Activated T-helper 17 cell treated with anti-CD3 and anti-CD28 coated beads, Interleukin-2, amount 50 U/mL, for 72 hours (primary cell): ENCODE data around the gene ELF1. TPM values are rescaled to one million over a fixed set of nuclear protein-coding genes. Genes with fewer than 3 reads are reported as not detected.
"Not testable (repeated sequence)": the region's sequence is repeated elsewhere in the genome, so short reads cannot be mapped to it uniquely, and the experiment has no call there.

ENCODE experiments used
- ATAC-seq: fragments of 150-1000 bp; cut with Tn5 transposase; replicated peaks from 2 replicates; pipeline ENCODE4 v1.10.0; 2021; ENCODE audit warnings: mild to moderate bottlenecking, moderate library complexity
- H3K27ac Mint-ChIP-seq: one replicate; pipeline ENCODE4 v1.8.0; 2022; ENCODE audit warnings: mixed read lengths
- H3K27me3 Mint-ChIP-seq: one replicate; pipeline ENCODE4 v1.8.0; 2022; ENCODE audit warnings: mixed read lengths
- H3K36me3 Mint-ChIP-seq: one replicate; pipeline ENCODE4 v1.8.0; 2022; ENCODE audit warnings: low read depth, mild to moderate bottlenecking, mixed read lengths
- H3K4me1 Mint-ChIP-seq: one replicate; pipeline ENCODE4 v1.8.0; 2022; ENCODE audit warnings: mixed read lengths
- H3K4me3 Mint-ChIP-seq: one replicate; pipeline ENCODE4 v1.8.0; 2022; ENCODE audit warnings: mild to moderate bottlenecking, mixed read lengths
- H3K9me3 Mint-ChIP-seq: one replicate; pipeline ENCODE4 v1.8.0; 2022; ENCODE audit warnings: mixed read lengths
- total RNA-seq, 2 donors: library from RNA; stranded (reverse); gene quantifications; one replicate each; pipeline ENCODE4 v1.2.3, GENCODE V29; 2022

ELF1 gene
- total RNA-seq, 2 donors from 2014 or later = 76.0 to 80.1 TPM

DNA sequence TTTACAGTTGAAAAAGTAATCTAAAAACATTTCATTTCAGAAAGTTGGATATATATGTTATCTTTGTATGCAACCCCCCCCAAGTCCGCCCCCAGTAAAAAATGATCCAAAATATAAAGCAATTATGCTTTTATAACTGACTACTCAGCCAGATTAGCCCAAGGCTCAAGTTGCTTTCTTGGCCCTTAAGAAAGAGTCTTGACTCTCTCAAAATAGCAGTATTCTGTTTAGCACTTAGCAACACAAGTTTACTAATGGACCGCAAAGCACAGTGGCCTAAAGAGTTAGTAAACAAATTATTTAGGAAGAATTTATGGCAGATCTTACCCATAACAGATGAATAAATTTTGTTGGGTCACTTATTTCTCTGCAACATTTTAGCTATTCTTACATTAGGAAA, 86.9 kb downstream of the ELF1 start:
- H3K36me3 Mint-ChIP-seq = peaks cover 88% of the 10 kb centered on the region
- ATAC-seq = no peak
- peaks cover 10% of the 10 kb centered on the region for H3K4me1 Mint-ChIP-seq
- no peaks in the 10 kb centered on the region for H3K27me3 Mint-ChIP-seq
- H3K9me3 Mint-ChIP-seq = no peaks in the 10 kb centered on the region
- no peak overlapping the region for H3K4me3 Mint-ChIP-seq
- no peak overlapping the region for H3K27ac Mint-ChIP-seq

DNA sequence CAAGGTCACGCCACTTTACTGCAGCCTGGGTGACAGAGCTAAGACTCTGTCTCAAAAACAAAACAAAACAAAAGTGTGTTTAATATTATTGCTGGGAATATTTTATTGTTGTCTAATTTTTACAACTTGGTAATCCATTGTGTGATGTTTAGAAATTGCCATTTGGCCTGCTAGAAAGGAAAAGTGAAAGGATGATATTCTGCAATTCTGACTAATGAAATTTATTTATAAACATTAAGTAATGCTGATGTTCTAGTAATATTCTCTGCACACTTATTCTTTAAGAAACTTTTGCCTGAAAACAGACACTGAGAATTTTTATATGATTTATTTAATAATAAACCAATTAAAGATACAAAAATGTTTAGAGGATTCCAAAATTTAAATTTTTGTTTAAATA, 87.4 kb downstream of the ELF1 start:
- H3K27ac Mint-ChIP-seq = no peak overlapping the region
- no peaks in the 10 kb centered on the region for H3K9me3 Mint-ChIP-seq
- H3K4me1 Mint-ChIP-seq = peaks cover 10% of the 10 kb centered on the region
- no peak for ATAC-seq
- H3K4me3 Mint-ChIP-seq = no peak overlapping the region
- peaks cover 84% of the 10 kb centered on the region for H3K36me3 Mint-ChIP-seq
- H3K27me3 Mint-ChIP-seq = no peaks in the 10 kb centered on the region

DNA sequence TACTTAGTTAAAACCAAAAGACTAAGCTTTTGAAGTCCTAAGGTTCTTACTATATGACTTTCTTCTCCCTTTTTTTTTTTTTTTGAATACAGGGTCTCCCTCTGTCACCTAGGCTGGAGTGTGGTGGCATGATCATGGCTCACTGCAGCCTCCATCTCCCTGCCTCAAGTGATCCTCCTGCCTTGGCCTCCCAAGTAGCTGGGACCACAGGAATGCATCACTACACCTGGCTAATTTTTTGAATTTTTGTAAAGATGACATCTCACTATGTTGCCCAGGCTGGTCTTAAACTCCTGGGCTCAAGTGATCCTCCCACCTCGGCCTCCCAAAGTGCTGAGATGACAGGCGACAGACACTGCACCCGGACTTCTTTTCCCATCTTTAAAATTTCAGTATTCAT, 89.2 kb downstream of the ELF1 start:
- not testable (repeated sequence) for H3K4me3 Mint-ChIP-seq, H3K9me3 Mint-ChIP-seq, ATAC-seq, H3K27me3 Mint-ChIP-seq, H3K27ac Mint-ChIP-seq, H3K4me1 Mint-ChIP-seq
- peaks cover 67% of the 10 kb centered on the region for H3K36me3 Mint-ChIP-seq

DNA sequence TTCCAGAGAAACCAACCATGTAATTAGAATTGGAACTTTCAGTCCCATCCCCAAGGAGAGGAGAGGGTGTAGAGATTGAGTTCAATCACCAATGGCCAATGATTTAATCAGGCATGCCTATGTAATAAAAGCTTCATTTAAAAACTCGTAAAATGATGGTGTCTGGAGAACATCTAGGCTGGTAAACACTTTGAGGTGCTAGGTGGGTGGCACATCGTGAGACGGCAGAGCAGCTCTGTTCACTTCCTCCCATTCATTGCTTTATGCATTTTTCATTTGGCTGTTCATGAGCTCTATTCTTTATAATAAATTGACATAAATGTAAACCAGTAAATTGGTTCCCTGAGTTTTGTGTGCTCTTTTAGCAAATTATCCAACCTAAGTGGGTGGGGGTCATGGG, 90.1 kb downstream of the ELF1 start:
- Mint-ChIP-seq H3K27me3 (no peaks in the 10 kb centered on the region), H3K9me3 (no peaks in the 10 kb centered on the region), H3K4me1 (peaks cover 7% of the 10 kb centered on the region), H3K27ac (peak overlapping the region; percentile 58), H3K4me3 (no peak overlapping the region), H3K36me3 (peaks cover 58% of the 10 kb centered on the region)
- ATAC-seq = no peak

DNA sequence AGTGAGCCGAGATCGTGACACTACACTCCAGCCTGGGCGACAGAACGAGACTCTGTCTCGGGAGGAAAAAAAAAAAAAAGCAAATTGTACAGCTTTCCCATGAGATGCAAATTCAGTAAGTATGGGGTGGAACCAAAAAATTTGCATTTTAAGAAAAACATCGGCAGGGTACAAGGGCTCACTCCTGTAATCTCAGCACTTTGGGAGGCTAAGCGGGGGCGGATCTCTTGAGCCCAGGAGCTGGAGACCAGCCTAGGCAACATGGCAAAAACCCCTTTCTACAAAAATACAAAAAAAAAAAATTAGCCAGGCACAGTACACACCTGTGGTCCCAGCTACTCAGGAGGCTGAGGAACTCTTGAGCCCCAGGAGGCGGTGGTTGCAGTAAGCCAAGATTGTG, 91.2 kb downstream of the ELF1 start:
- H3K4me1 Mint-ChIP-seq = no peaks in the 10 kb centered on the region
- no peak overlapping the region for H3K27ac Mint-ChIP-seq
- H3K4me3 Mint-ChIP-seq = no peak overlapping the region
- H3K36me3 Mint-ChIP-seq = peaks cover 47% of the 10 kb centered on the region
- H3K27me3 Mint-ChIP-seq = no peaks in the 10 kb centered on the region
- H3K9me3 Mint-ChIP-seq = no peaks in the 10 kb centered on the region
- no peak for ATAC-seq

DNA sequence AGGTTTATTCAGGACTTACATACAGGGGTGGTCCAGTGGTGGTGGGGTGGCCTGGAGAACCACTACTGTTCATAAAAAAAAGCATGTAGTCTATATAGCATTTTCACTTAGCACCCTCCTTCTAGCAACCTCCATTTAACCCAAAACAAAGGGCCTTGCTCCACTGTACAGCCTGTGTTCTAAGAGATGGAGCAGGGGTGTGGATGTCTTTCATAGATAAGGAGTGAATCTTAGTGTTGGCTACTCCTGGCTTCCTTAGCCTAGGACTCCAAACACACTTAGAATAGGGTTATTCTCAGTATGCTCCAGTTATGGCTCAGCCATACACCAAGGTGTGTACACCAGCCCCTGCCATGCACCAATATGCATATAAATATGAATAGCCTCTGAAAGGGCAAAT, 95.2 kb downstream of the ELF1 start:
- H3K27me3 Mint-ChIP-seq = no peaks in the 10 kb centered on the region
- no peak overlapping the region for H3K4me3 Mint-ChIP-seq
- H3K4me1 Mint-ChIP-seq = peaks cover 13% of the 10 kb centered on the region

DNA sequence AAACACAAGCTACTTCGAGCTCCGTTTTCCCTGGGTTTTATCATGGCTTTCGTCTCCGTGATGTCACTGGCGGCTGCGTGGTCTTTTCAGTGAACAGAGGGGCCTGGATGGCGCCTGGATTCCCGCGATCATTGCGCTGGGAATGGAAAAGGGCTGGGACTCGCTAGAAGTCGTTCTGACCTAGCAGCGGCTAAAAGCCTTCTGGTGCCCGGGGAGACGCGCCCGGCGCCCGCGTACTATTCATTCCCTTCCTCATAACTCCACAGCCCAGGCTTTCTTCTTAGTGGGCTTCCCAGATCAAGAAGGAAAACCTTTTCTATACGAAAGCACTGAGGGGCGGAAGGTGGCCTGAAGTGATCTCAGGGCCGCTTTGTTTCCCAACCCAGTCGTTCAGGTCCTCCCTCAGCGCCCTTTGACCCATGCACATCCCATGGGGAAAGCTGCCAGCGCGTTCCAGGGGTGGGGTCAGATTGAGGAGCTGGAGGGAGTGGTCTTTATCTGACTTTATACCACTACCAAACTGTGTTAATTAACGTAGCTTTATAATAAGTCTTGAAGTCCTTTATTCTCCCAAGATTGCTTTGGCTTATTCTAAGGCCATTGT, 96.6 kb downstream of the ELF1 start:
- Mint-ChIP-seq H3K36me3 (no peaks in the 10 kb centered on the region), H3K27me3 (no peaks in the 10 kb centered on the region), H3K9me3 (no peaks in the 10 kb centered on the region), H3K4me1 (peaks cover 13% of the 10 kb centered on the region), H3K4me3 (peak overlapping the region; percentile 99), H3K27ac (peak overlapping the region; percentile 99)
- ATAC-seq = no peak

More for the DNA sequence above, 95.2 kb downstream of the ELF1 start:
- Mint-ChIP-seq H3K27ac (no peak overlapping the region), H3K9me3 (no peaks in the 10 kb centered on the region), H3K36me3 (peaks cover 6% of the 10 kb centered on the region)
- no peak for ATAC-seq

DNA sequence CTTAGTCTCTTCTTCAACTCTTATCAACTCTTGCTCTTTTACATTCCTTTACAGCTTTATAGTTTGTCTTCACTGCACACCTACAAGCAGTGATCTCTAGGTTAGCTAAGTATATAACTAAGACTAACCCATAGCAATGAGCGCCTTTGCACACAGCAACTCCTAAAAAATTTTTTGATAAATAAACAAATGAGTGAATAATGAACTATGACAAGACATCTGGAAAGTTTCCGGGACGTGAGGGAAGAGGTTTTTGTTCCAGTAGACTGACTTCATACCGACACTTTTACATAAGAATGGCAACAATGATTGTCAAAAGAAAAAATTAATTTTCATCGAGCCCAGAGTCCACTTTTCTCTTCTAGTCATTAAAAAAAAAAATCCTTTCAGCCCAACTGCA, 98.3 kb downstream of the ELF1 start:
- ATAC-seq = no peak
- Mint-ChIP-seq H3K4me3 (peak overlapping the region; percentile 99), H3K27me3 (no peaks in the 10 kb centered on the region)

DNA sequence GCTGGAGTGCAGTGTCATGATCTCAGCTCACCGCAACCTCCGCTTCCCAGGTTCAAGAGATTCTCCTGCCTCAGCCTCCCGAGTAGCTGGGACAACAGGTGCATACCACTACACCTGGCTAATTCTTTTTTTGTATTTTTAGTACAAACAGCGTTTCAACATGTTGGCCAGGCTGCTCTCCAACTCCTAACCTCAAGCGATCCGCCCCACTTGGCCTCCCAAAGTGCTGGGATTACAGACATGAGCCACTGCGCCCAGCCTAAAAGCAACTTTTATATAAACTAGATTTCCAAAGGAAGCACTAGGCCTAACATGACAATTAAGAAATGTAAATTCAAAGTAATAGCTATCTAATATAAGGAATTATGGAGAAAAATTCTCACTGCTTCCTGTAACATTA, 99.2 kb downstream of the ELF1 start:
- Mint-ChIP-seq H3K4me3 (peak overlapping the region; percentile 99), H3K4me1 (peaks cover 27% of the 10 kb centered on the region)
- H3K36me3 Mint-ChIP-seq, H3K27me3 Mint-ChIP-seq, H3K27ac Mint-ChIP-seq, ATAC-seq, H3K9me3 Mint-ChIP-seq: not testable (repeated sequence)

More for the DNA sequence above, 98.3 kb downstream of the ELF1 start:
- peak overlapping the region; percentile 99 for H3K27ac Mint-ChIP-seq
- peaks cover 23% of the 10 kb centered on the region for H3K4me1 Mint-ChIP-seq
- no peaks in the 10 kb centered on the region for H3K36me3 Mint-ChIP-seq
- no peaks in the 10 kb centered on the region for H3K9me3 Mint-ChIP-seq

DNA sequence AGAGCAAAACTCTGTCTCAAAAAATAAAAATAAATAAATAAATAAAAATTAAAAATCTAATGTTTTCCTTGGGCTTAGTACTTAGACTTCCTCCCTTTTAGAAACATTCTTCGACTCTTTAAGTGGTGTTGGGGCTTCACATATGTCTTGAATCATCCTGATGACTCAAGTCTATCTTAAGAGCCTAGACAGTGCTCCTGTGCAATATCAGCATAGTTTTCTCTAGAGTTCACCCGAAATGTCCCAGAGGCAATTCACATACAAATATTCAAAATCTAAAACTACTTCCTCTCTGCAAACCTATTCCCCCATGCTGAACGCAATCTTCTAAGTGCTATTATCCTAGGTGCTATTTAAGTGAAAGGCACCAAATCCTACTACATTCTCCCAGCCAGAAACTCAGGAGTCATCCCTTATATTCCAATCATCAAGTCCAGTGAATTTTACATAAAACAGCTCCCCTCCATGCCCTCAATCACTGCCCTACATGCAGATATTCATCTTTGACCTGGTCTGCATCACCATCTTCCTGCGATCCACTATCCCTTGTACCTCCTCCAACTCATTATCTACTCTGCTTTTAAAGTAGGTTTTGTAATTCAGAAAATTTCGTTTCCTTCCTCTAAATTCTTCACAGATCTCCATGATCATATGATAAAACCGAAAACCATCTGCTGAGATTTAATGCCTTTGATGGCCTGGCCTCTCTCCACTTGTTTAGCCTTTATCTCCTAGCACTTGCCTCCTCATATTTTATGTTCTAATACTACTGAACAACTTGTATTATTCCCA, 102.7 kb downstream of the ELF1 start:
- Mint-ChIP-seq H3K4me1 (peaks cover 27% of the 10 kb centered on the region), H3K27me3 (no peaks in the 10 kb centered on the region), H3K9me3 (no peaks in the 10 kb centered on the region), H3K36me3 (no peaks in the 10 kb centered on the region), H3K4me3 (peak overlapping the region; percentile 1), H3K27ac (no peak overlapping the region)
- ATAC-seq = peak; percentile 63

DNA sequence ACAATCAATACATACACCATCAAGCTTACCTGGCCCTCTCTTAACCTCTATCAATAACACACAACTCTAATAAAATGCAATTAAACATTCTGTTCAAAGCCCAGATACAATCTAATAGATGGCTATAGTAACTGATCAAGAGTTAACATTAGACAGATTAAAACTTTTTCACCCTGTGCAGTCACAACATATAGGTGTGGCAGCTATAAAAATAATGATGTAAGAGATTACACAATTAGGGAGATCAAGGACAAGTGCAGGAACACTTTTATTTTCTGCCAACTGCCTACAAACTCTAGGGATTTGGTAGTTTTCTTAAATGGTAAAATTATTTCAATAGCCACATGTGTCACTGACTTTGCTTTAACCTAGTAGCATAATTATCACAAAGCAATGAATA, 104.3 kb downstream of the ELF1 start:
- H3K9me3 Mint-ChIP-seq, H3K4me3 Mint-ChIP-seq, H3K27ac Mint-ChIP-seq, H3K36me3 Mint-ChIP-seq, ATAC-seq, H3K27me3 Mint-ChIP-seq: not testable (repeated sequence)
- H3K4me1 Mint-ChIP-seq = peaks cover 23% of the 10 kb centered on the region

DNA sequence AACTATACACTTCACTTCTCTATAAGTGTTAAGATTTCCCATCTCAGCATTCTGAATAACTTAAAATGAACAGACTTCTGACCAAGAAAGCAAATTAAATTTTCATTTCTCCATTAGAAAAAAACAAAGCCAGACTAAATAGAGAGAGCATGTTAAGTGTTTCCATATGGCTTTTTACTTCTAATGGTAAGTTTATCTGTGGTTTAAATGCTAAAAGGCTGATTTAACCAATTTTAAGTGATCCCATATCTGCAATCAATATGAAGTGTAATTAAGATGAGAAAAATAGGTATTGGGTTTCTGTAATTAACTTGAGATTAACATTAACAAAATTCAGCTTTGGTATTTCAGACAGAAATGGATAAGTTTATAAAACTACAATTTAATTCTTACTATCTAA, 107.8 kb downstream of the ELF1 start:
- no peak overlapping the region for H3K27ac Mint-ChIP-seq

DNA sequence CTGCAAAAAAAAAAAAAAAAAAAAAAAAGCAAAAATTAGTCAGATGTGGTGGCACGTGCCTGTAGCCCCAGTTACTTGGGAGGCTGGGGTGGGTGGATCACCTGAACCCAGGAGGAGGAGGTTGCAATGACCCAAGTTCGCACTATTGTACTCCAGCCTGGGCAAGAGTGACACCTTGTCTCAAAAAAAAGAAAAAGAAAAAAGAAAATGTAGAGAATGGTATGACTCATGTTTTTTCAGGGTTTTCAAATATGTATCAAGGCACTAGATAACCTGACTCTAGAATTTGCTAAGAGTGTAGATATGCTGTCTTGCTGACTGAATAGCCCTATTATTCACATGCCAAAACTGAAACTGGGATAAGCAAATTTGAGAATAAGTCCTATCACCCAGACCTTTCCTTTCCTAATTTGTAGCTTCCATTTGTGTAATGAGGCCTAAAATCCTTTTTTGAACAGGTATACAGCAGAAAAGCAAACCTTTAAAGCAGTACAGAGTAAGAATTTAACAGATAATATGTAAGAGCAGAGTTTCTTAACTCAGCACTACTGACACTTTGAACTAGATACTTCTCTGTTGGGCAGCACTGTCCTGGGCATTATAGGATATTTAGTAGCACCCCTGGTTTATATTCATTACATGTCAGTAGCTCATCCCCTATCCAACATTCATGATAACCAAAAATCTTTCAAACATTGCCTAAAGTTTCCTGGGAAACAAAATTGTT, 108.6 kb downstream of the ELF1 start:
- Mint-ChIP-seq H3K9me3 (no peaks in the 10 kb centered on the region), H3K4me1 (peaks cover 10% of the 10 kb centered on the region), H3K27me3 (no peaks in the 10 kb centered on the region), H3K4me3 (peak overlapping the region; percentile 49), H3K36me3 (no peaks in the 10 kb centered on the region), H3K27ac (peak overlapping the region; percentile 50)
- peak; percentile 98 for ATAC-seq

More for the DNA sequence above, 107.8 kb downstream of the ELF1 start:
- H3K4me3 Mint-ChIP-seq = no peak overlapping the region
- no peaks in the 10 kb centered on the region for H3K9me3 Mint-ChIP-seq
- H3K36me3 Mint-ChIP-seq = no peaks in the 10 kb centered on the region
- no peaks in the 10 kb centered on the region for H3K27me3 Mint-ChIP-seq
- ATAC-seq = no peak
- peaks cover 13% of the 10 kb centered on the region for H3K4me1 Mint-ChIP-seq

DNA sequence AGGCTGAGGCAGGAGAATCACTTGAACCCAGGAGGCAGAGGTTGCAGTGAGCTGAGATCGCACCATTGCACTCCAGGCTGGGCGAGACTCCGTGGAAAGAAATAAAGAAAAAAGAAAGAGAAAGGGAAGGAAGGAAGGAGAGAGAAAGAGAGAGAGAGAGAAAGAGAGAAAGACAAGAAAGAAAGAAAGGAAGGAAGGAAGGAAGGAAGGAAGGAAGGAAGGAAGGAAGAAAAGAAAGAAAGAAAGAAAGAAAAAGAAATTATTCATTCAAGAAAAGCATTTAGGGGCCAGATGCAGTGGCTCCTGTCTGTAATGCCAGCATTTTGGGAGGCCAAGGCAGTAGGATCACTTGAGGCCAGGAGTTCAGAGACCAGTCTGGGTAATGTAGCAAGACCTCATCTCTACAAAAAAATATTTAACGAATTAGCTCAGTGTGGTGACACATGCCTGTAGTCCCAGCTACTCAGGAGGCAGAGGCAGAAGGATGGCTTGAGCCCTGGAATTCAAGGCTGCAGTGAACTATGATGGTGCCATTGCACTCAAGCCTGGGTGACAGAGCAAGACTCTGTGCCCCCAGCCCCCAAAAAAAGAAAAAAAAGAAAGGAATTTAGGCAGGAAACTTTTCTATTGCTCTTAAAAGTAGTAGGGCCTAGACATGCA, 109.4 kb downstream of the ELF1 start:
- ATAC-seq, H3K4me1 Mint-ChIP-seq, H3K9me3 Mint-ChIP-seq, H3K27ac Mint-ChIP-seq, H3K4me3 Mint-ChIP-seq, H3K27me3 Mint-ChIP-seq, H3K36me3 Mint-ChIP-seq: not testable (repeated sequence)
